Suprapubic skin (tissue), 3 donors: ENCODE data around the gene PLEKHG3.

Source experiments
- CTCF ChIP-seq, 2 donors: fragments of 200-600 bp in 1 of 2; fragments of 450-650 bp in 1 of 2; sonication (generic) in 1 of 2; IDR thresholded peaks; one replicate each; pipeline ENCODE4 v1.5.1; 2016 to 2019; ENCODE audit warnings: antibody characterized with exemption in 2 of 2, mild to moderate bottlenecking in 1 of 2, moderate library complexity in 1 of 2
- POLR2AphosphoS5 ChIP-seq, 3 donors: sonication (generic); formaldehyde crosslinking; IDR thresholded peaks; one replicate each; pipeline ENCODE4 v1.6.1; 2017; ENCODE audit warnings: antibody characterized with exemption in 3 of 3

- no peak for TF ChIP-seq POLR2AphosphoS5 (IDR thresholded peaks at IDR 0.05)
- TF ChIP-seq CTCF (IDR thresholded peaks at IDR 0.05): no peak
Measured at GRCh38 chr14:64654901-64655300, 49.3 kb upstream of the PLEKHG3 start.
